Measurements from ENCODE around the gene AGA. TPM values are rescaled to one million over a fixed set of nuclear protein-coding genes. Genes with fewer than 3 reads are reported as not detected.

The AGA gene
- total RNA-seq, 1 experiment from 2014 or later = 7.6 TPM

DNA sequence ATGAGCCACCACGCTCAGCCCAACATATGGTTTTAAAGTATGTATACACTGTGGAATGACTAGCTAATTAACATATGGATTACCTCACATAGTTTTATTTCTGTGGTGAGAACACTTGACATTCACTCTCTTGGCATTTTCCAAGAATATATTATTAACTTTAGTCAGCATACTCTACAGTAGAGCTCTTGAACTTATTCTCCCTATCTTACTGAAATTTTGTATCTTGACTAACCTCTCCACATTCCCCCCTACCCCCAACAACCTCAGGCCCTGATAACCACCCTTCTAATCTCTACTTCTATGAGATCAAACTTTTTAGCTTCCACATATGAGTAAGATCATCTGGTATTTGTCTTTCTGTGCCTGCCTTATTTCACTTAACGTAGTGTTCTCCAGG lies 38.6 kb upstream of the AGA start:
- Histone ChIP-seq H3K4me2 (ENCODE audit: low read length) (no peak overlapping the region), H3K9me2 (ENCODE audit: insufficient read depth) (no peaks in the 10 kb centered on the region), H3K4me3 (replicated peaks in 1 of 2; ENCODE audit: low read depth in 1 of 2, low read length in 2 of 2) (no peak overlapping the region), H3K27ac (ENCODE audit: low read depth, low read length) (no peak overlapping the region), H4K20me1 (ENCODE audit: insufficient read depth) (no peaks in the 10 kb centered on the region), H3K36me3 (ENCODE audit: control insufficient read depth in 1 of 2, insufficient read depth in 2 of 2, low read length in 2 of 2) (no peaks in the 10 kb centered on the region), H3K4me1 (ENCODE audit: control insufficient read depth in 1 of 2, insufficient read depth in 2 of 2, low read length in 2 of 2) (peaks cover 0 to 9% of the 10 kb centered on the region in 2 experiments; a peak in 1 of 4 replicates), H3K27me3 (ENCODE audit: insufficient read depth, low read length) (no peaks in the 10 kb centered on the region), H2AFZ (ENCODE audit: low read depth, low read length, poor library complexity, severe bottlenecking) (no peak overlapping the region), H3K9ac (ENCODE audit: low read length) (no peak overlapping the region), H3K9me3 (ENCODE audit: control insufficient read depth in 1 of 2, insufficient read depth in 1 of 2, low read depth in 1 of 2, low read length in 2 of 2) (no peaks in the 10 kb centered on the region), H3K79me2 (ENCODE audit: insufficient read depth, low read length) (no peaks in the 10 kb centered on the region)
- ChIA-PET RAD21 (ENCODE audit: low non-redundant PET in 1 of 2, low total read pairs in 2 of 2, uncharacterized antibody in 2 of 2, unreplicated experiment in 2 of 2) (no interaction called here), POLR2A (no interaction called here), CTCF (no interaction called here)
- DNase-seq (ENCODE audit: low read depth, low spot score) (no peak), ATAC-seq (no peak)
- BruUV-seq (replicated peaks) = no TSS peak
- TF ChIP-seq CEBPB (IDR thresholded peaks at IDR 0.05; ENCODE audit: low read depth) (no peak), CBX3 (IDR thresholded peaks at IDR 0.05; ENCODE audit: low read depth) (no peak), SIN3A (IDR thresholded peaks at IDR 0.05; ENCODE audit: low read depth) (no peak), SRF (IDR thresholded peaks at IDR 0.05; ENCODE audit: low read depth) (no peak), RAD21 (IDR thresholded peaks at IDR 0.05; ENCODE audit: low read depth) (no peak), TCF7L2 (IDR thresholded peaks at IDR 0.05; ENCODE audit: borderline replicate concordance, extremely low read depth, insufficient read depth, insufficient read length) (no peak), SP1 (IDR thresholded peaks at IDR 0.05; ENCODE audit: low read depth) (no peak), POLR2A (IDR thresholded peaks at IDR 0.05; ENCODE audit: borderline replicate concordance, extremely low read depth, insufficient read depth, insufficient read length) (no peak), ZNF274 (IDR thresholded peaks at IDR 0.05; ENCODE audit: low read depth, low read length) (no peak), JUND (IDR thresholded peaks at IDR 0.05) (no peak), ELF1 (IDR thresholded peaks at IDR 0.05; ENCODE audit: borderline replicate concordance, low read depth) (no peak), EZH2 (IDR thresholded peaks at IDR 0.05) (no peak), POLR2AphosphoS5 (IDR thresholded peaks at IDR 0.05; ENCODE audit: low read depth, low read length) (no peak), EZH2phosphoT487 (IDR thresholded peaks at IDR 0.05; ENCODE audit: borderline replicate concordance) (no peak)
- TF ChIP-seq, protein P1, sequence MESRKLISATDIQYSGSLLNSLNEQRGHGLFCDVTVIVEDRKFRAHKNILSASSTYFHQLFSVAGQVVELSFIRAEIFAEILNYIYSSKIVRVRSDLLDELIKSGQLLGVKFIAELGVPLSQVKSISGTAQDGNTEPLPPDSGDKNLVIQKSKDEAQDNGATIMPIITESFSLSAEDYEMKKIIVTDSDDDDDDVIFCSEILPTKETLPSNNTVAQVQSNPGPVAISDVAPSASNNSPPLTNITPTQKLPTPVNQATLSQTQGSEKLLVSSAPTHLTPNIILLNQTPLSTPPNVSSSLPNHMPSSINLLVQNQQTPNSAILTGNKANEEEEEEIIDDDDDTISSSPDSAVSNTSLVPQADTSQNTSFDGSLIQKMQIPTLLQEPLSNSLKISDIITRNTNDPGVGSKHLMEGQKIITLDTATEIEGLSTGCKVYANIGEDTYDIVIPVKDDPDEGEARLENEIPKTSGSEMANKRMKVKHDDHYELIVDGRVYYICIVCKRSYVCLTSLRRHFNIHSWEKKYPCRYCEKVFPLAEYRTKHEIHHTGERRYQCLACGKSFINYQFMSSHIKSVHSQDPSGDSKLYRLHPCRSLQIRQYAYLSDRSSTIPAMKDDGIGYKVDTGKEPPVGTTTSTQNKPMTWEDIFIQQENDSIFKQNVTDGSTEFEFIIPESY (IDR thresholded peaks at IDR 0.05; ENCODE audit: extremely low read depth, insufficient replicate concordance, low read length) = no peak
- TF ChIP-seq, protein P2, sequence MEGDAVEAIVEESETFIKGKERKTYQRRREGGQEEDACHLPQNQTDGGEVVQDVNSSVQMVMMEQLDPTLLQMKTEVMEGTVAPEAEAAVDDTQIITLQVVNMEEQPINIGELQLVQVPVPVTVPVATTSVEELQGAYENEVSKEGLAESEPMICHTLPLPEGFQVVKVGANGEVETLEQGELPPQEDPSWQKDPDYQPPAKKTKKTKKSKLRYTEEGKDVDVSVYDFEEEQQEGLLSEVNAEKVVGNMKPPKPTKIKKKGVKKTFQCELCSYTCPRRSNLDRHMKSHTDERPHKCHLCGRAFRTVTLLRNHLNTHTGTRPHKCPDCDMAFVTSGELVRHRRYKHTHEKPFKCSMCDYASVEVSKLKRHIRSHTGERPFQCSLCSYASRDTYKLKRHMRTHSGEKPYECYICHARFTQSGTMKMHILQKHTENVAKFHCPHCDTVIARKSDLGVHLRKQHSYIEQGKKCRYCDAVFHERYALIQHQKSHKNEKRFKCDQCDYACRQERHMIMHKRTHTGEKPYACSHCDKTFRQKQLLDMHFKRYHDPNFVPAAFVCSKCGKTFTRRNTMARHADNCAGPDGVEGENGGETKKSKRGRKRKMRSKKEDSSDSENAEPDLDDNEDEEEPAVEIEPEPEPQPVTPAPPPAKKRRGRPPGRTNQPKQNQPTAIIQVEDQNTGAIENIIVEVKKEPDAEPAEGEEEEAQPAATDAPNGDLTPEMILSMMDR (IDR thresholded peaks at IDR 0.05 in 2 of 3, conservative IDR thresholded peaks at IDR 0.05 in 1 of 3; ENCODE audit: borderline replicate concordance in 1 of 3, insufficient read depth in 1 of 3, low read depth in 2 of 3, low read length in 2 of 3) = no peak
- intact Hi-C loops (cut with micrococcal nuclease) = no loop called here
